ENCODE measurements around the gene TANGO2.

- no peak for TF ChIP-seq YY1 (IDR thresholded peaks at IDR 0.05; ENCODE audit: insufficient read depth, insufficient read length)
- TF ChIP-seq SUZ12 (IDR thresholded peaks at IDR 0.05; ENCODE audit: extremely low read depth, insufficient read depth, insufficient read length), result no peak
- no peak for TF ChIP-seq ZNF274 (IDR thresholded peaks at IDR 0.05; ENCODE audit: low read depth, low read length)
Observed at GRCh38 chr22:20071524-20071972, 50.6 kb downstream of the TANGO2 start.
